Measurements from ENCODE around the gene TBX4.
A peak's percentile ranks its signal among the peaks of the same experiment; 100 is the strongest.

Gene TBX4

DNA sequence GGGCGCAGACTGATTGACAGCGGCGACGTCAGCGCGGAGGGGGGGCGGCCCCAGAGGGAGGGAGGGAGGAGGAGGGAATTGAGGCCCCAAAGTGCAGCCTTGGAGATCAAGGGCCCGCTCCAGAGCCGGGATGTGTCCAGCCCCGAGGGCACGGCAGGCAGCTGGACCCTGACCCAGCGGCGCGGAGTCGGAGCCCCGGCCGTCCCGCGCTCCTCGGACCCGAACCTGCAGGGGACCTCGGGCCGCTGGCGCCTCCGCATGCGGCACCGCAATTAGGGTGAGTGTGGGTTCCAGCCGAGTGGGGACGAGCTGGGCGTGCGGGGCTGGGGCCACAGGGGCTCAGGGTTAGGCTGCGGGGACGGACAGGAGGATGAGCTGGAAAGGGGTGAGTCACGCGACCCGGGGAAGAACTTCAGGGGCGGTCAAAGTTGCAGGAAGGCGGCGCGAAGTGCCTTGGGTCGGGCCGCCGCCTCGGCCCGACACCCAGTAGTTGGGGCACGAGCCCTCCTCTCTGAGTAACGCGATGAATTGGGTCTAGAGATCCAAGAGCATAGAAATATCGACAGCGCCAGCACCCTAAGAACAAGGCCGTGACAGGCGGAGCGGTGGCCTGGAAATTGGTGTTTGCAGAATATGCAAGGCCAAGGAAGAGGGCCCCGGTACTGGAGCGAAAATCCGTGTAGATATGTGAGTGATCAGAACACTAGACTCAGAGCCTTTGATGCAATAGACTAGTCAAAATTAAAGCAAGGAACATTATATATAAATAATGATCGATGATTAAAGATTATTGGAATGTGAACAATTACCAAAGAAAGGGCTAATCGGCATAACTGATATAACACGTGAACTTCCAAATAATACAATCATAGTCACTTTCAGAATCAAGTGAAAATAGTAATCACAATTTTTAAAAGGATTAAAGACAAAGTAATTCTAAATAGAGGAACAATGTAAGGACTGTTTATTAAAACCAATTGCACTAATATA, at the start of gene TBX4:
TSS of gene TBX4 (plus strand) at position 122 of the 990 bp plus-strand sequence. CDS start 4,069 bp downstream, outside the sequence.
- Histone ChIP-seq H3K9ac (ENCODE audit: low read length) (no peak within 1 kb of the TSS), H3K27me3 (ENCODE audit: control insufficient read depth in 1 of 2, insufficient read depth in 2 of 2, low read length in 2 of 2) (peaks cover 66 to 92% of the 10 kb centered on the region in 2 donors), H3K4me1 (ENCODE audit: insufficient read depth, low read length) (peaks cover 12% of the 10 kb centered on the region), H3K4me3 (ENCODE audit: low read depth in 1 of 2, low read length in 2 of 2) (peak within 1 kb of the TSS in 1 of 2 donors; percentile 16), H3K27ac (ENCODE audit: low read depth, low read length) (no peak within 1 kb of the TSS), H3K36me3 (ENCODE audit: insufficient read depth, low read length) (no peaks in the 10 kb centered on the region), H3K9me3 (ENCODE audit: low read length) (no peaks in the 10 kb centered on the region)

DNA sequence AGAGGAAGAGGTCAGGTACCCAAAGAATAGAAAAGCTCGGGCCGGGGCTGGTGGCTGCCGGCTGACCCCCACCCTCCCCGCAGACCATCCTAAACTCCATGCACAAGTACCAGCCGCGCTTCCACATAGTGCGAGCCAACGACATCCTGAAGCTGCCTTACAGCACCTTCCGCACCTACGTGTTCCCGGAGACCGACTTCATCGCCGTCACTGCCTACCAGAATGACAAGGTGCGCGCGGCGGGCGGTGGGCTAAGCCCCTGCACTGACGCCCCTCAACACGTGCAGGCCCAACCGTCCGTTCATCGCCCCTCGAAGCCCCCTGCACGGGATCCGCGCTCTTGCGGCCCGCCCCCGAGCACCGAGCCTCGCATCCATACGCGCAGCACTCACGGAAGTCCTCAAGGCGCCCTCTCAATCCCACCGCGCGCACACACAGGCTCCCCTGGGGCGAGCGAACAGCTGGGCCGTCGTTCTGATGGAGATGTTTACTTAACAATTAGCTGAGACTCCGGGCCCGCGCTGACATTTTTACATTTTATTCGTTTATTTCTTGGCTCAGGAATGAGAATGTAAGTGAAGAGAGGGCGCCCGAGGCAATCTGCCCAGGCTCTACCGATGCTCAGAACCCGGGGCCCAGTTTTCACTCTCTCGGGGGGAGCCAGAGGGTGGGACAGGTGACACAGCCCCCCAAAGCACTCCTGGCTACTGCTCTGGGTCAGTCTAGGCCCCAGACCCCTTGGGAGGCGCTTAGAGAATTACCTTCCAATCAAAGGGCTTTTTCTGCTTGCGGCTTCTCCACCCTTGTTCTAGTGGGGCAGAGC, 49.0 kb upstream of the TBX4 start:
- no peak overlapping the region for H3K4me3 ChIP-seq (ENCODE audit: low read depth in 1 of 2, low read length in 2 of 2)
- H3K9me3 ChIP-seq (ENCODE audit: low read length): peaks cover 4% of the 10 kb centered on the region
- H3K4me1 ChIP-seq (ENCODE audit: insufficient read depth, low read length): peaks cover 26% of the 10 kb centered on the region
- peaks cover 66 to 89% of the 10 kb centered on the region in 2 donors for H3K27me3 ChIP-seq (ENCODE audit: control insufficient read depth in 1 of 2, insufficient read depth in 2 of 2, low read length in 2 of 2)
- no peak overlapping the region for H3K27ac ChIP-seq (ENCODE audit: low read depth, low read length)
- H3K36me3 ChIP-seq (ENCODE audit: insufficient read depth, low read length): no peaks in the 10 kb centered on the region
- no peak overlapping the region for H3K9ac ChIP-seq (ENCODE audit: low read length)

DNA sequence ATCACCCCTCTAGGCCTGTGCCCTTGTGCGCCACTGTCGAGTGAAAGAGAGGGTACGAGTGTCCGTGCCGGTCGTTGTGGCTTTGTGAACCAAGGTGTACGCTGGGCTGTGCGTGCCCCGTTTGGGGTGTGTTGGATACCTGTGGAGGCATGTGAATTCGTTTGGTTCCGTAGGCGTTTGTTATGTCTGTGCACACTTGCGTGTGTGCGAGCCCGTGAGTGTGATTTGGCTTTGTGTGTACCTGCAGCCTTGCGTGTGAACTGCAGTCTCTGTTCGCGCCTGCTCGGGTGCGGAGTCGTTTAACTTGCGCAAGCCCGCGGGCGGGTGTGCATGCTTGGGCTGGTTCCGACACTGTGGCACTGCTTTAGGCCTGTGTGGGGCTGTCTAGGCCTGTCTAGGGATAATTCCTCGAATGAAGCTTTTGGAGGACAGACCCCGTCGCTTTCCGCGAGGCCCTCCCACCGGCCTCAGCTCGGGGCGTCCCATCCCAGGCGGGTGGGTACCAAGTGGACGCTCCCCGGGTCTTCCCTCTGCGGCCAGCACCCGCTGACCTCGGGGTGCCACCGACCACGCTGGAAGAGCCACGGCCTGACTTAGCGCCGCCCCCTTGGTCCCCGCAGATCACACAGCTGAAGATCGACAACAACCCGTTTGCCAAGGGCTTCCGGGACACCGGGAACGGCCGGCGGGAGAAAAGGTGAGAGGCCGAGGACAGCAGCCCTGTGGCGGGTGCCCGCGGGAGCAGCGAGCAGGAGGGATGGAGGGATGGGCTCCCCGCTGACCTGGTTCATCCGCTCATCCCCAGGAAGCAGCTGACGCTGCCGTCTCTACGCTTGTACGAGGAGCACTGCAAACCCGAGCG, 48.2 kb upstream of the TBX4 start:
- H3K27me3 ChIP-seq (ENCODE audit: control insufficient read depth in 1 of 2, insufficient read depth in 2 of 2, low read length in 2 of 2): peaks cover 66 to 89% of the 10 kb centered on the region in 2 donors
- H3K27ac ChIP-seq (ENCODE audit: low read depth, low read length): no peak overlapping the region
- H3K9ac ChIP-seq (ENCODE audit: low read length): no peak overlapping the region
- H3K4me1 ChIP-seq (ENCODE audit: insufficient read depth, low read length): peaks cover 30% of the 10 kb centered on the region
- no peaks in the 10 kb centered on the region for H3K36me3 ChIP-seq (ENCODE audit: insufficient read depth, low read length)
- H3K9me3 ChIP-seq (ENCODE audit: low read length): peaks cover 4% of the 10 kb centered on the region
- no peak overlapping the region for H3K4me3 ChIP-seq (ENCODE audit: low read depth in 1 of 2, low read length in 2 of 2)

DNA sequence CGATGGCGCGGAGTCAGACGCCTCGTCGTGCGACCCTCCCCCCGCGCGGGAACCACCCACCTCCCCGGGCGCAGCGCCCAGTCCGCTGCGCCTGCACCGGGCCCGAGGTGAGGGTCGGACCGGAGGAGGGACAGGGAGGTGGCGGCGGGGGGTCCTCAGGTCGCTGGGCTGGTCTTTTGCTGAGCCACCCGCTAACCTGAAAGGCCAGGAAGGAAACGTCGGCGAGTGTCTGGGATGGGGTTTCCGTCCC, 47.6 kb upstream of the TBX4 start:
- Histone ChIP-seq H3K27ac (ENCODE audit: low read depth, low read length) (no peak overlapping the region), H3K4me1 (ENCODE audit: insufficient read depth, low read length) (peaks cover 31% of the 10 kb centered on the region), H3K4me3 (ENCODE audit: low read depth in 1 of 2, low read length in 2 of 2) (no peak overlapping the region), H3K27me3 (ENCODE audit: control insufficient read depth in 1 of 2, insufficient read depth in 2 of 2, low read length in 2 of 2) (peaks cover 66 to 87% of the 10 kb centered on the region in 2 donors), H3K9ac (ENCODE audit: low read length) (no peak overlapping the region), H3K36me3 (ENCODE audit: insufficient read depth, low read length) (no peaks in the 10 kb centered on the region), H3K9me3 (ENCODE audit: low read length) (peaks cover 4% of the 10 kb centered on the region)

DNA sequence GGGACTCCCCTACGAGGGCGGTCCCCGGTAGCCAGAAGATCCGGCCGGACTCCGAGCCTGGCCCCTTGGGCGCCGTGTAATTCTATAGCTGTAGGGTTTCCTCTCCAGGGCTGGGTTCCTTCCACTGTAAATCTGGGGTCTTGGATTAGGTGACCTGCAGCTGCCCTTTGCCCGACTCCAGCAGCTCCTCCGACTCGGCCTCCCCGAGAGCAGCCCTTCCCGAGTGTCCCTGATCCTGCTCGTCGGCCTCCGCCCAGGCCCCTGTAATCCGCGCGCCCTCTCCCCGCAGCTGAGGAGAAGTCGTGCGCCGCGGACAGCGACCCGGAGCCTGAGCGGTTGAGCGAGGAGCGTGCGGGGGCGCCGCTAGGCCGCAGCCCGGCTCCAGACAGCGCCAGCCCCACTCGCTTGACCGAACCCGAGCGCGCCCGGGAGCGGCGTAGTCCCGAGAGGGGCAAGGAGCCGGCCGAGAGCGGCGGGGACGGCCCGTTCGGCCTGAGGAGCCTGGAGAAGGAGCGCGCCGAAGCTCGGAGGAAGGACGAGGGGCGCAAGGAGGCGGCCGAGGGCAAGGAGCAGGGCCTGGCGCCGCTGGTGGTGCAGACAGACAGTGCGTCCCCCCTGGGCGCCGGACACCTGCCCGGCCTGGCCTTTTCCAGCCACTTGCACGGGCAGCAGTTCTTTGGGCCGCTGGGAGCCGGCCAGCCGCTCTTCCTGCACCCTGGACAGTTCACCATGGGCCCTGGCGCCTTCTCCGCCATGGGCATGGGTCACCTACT, 47.1 kb upstream of the TBX4 start:
- H3K36me3 ChIP-seq (ENCODE audit: insufficient read depth, low read length): no peaks in the 10 kb centered on the region
- peaks cover 70 to 89% of the 10 kb centered on the region in 2 donors for H3K27me3 ChIP-seq (ENCODE audit: control insufficient read depth in 1 of 2, insufficient read depth in 2 of 2, low read length in 2 of 2)
- H3K9ac ChIP-seq (ENCODE audit: low read length): no peak overlapping the region
- peaks cover 4% of the 10 kb centered on the region for H3K9me3 ChIP-seq (ENCODE audit: low read length)
- H3K27ac ChIP-seq (ENCODE audit: low read depth, low read length): no peak overlapping the region
- peaks cover 34% of the 10 kb centered on the region for H3K4me1 ChIP-seq (ENCODE audit: insufficient read depth, low read length)
- H3K4me3 ChIP-seq (ENCODE audit: low read depth in 1 of 2, low read length in 2 of 2): no peak overlapping the region

DNA sequence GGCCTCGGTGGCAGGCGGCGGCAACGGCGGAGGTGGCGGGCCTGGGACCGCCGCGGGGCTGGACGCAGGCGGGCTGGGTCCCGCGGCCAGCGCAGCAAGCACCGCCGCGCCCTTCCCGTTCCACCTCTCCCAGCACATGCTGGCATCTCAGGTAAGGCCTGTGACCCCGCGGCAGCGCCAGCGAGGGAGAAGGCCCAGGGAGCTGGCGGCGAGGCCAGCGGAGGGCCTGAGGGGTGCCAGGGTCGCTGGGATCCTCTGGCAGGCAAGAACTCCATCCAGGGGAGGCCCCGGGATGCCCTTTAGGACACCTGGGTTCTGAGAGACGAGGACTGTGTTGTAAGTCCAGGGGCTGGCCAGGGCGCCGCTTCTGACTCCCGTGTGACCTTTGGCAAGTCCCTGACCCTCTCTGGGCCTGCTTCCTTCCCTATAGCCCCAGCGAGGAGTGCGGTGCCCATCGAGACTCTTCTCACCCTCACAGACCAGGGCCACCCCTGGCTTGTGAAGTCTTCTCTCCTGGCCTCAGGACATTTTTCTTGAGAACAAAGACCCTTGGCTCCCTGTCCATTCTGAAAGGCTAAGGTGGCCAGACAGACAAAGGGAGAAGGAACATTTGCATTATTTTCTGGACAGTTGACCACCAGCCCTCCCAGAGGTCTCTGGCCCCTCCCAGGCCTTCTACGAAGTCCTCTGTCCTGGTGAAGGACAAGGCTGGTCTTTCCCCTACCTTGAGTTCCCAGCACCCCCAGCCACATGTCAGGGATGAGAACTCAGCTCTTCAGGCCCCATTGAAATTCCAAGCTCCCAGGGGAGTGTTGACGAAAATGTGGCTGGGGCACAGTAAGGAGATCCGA, 46.3 kb upstream of the TBX4 start:
- Histone ChIP-seq H3K9ac (ENCODE audit: low read length) (no peak overlapping the region), H3K9me3 (ENCODE audit: low read length) (peaks cover 4% of the 10 kb centered on the region), H3K27ac (ENCODE audit: low read depth, low read length) (no peak overlapping the region), H3K27me3 (ENCODE audit: control insufficient read depth in 1 of 2, insufficient read depth in 2 of 2, low read length in 2 of 2) (peaks cover 73 to 93% of the 10 kb centered on the region in 2 donors), H3K36me3 (ENCODE audit: insufficient read depth, low read length) (no peaks in the 10 kb centered on the region), H3K4me3 (ENCODE audit: low read depth in 1 of 2, low read length in 2 of 2) (no peak overlapping the region), H3K4me1 (ENCODE audit: insufficient read depth, low read length) (peaks cover 35% of the 10 kb centered on the region)

DNA sequence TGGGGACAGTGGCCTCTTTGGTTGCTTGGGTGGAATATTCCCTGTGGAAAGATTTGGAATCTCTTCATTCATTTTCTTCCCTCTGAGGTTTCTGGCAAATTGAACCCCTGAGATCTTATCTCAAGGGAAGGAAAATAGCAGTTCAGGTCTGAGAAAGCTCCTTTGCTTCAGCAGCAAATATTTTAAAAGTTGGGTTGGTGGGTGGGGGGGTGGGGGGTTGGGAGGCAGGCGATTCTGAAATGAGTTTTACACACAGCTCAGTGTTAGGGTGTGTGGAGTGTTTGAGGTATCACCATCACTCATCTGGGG, 45.7 kb upstream of the TBX4 start:
- H3K4me3 ChIP-seq (ENCODE audit: low read depth in 1 of 2, low read length in 2 of 2): no peak overlapping the region
- no peak overlapping the region for H3K9ac ChIP-seq (ENCODE audit: low read length)
- H3K27me3 ChIP-seq (ENCODE audit: control insufficient read depth in 1 of 2, insufficient read depth in 2 of 2, low read length in 2 of 2): peaks cover 67 to 93% of the 10 kb centered on the region in 2 donors
- H3K36me3 ChIP-seq (ENCODE audit: insufficient read depth, low read length): no peaks in the 10 kb centered on the region
- H3K27ac ChIP-seq (ENCODE audit: low read depth, low read length): no peak overlapping the region
- peaks cover 33% of the 10 kb centered on the region for H3K4me1 ChIP-seq (ENCODE audit: insufficient read depth, low read length)
- peaks cover 4% of the 10 kb centered on the region for H3K9me3 ChIP-seq (ENCODE audit: low read length)

DNA sequence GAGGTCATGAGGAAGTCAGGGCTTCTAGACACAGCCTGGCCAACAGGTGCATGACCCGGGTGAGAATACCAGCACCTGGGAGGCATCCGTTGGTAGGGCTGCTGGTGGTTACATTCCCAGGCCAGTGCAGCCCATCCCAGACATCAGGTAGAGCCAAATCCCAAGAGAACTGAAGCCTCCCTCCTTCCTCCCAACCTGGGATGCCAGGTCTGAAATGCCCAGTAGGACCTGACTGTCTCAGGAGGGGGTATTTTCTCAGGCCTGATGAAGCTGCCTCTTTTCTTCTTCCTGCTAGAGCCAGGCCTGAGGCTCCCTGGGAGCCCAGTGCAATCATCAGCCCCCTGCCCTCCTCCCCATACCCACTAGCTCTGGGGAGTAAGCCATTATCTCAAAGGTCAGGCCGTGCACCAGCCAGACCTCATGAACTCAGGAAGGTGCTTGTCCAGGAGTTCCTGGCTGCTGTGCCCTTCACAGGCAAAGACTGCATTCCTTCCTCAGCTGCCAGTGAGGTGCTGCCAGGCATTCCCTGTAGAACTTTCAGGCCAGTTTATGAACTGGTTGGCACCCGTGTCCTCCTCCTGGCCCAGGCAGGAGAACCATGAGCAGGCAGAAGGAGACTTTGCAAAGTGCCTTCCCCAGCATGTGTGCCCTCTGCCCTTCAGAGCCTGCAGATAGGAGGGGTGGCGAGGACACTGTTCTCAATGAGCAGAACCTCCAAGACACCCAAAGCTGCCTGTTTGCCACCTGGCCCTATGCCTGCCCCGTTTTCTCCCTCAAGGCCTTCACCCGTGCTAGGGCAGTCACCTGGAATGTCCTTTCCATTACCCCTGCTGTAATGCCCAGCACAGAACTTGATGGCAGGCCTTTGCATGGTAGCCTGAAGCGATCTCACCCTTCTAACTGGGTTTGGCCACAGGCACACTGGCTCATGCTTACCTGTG, 45.0 kb upstream of the TBX4 start:
- H3K36me3 ChIP-seq (ENCODE audit: insufficient read depth, low read length): no peaks in the 10 kb centered on the region
- H3K4me3 ChIP-seq (ENCODE audit: low read depth in 1 of 2, low read length in 2 of 2): no peak overlapping the region
- H3K27me3 ChIP-seq (ENCODE audit: control insufficient read depth in 1 of 2, insufficient read depth in 2 of 2, low read length in 2 of 2): peaks cover 61 to 94% of the 10 kb centered on the region in 2 donors
- no peak overlapping the region for H3K9ac ChIP-seq (ENCODE audit: low read length)
- H3K27ac ChIP-seq (ENCODE audit: low read depth, low read length): no peak overlapping the region
- H3K4me1 ChIP-seq (ENCODE audit: insufficient read depth, low read length): peaks cover 33% of the 10 kb centered on the region
- peaks cover 4% of the 10 kb centered on the region for H3K9me3 ChIP-seq (ENCODE audit: low read length)

DNA sequence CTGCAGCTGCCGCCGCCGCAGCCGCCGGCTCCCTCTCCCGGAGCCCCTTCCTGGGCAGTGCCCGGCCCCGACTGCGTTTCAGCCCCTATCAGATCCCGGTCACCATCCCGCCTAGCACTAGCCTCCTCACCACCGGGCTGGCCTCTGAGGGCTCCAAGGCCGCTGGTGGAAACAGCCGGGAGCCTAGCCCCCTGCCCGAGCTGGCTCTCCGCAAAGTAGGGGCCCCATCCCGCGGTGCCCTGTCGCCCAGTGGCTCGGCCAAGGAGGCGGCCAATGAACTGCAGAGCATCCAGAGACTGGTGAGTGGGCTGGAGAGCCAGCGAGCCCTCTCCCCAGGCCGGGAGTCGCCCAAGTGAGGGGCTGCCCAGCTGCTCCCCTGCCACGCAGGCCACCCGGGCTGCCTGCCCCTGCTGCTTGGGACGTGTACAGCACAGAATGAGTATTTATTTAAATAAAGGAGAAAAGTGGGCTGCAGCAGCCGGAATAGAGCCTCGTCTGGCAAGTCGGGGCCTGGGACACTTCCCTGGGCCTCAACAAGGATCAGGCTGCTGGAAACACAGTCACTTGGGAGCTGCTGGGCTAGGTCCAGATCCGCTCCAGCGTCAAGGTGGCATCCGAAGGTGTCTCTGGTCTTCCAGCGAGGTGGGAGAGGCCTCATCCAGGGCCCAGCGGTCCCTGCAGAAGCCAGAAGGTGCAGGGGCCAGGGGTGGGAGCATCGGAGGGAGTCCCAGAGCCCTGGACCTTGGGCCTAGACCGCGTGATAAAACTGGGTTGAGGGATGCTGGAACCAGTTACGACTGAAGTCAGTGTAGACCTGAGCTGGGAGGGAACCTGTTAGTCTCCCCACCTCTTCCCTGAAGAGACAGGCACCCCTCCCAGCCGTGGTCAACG, 43.8 kb upstream of the TBX4 start:
- Histone ChIP-seq H3K27ac (ENCODE audit: low read depth, low read length) (no peak overlapping the region), H3K4me3 (ENCODE audit: low read depth in 1 of 2, low read length in 2 of 2) (no peak overlapping the region), H3K4me1 (ENCODE audit: insufficient read depth, low read length) (peaks cover 28% of the 10 kb centered on the region)

More for the DNA sequence above, 43.8 kb upstream of the TBX4 start:
- Histone ChIP-seq H3K27me3 (ENCODE audit: control insufficient read depth in 1 of 2, insufficient read depth in 2 of 2, low read length in 2 of 2) (peaks cover 50 to 94% of the 10 kb centered on the region in 2 donors), H3K9ac (ENCODE audit: low read length) (no peak overlapping the region), H3K36me3 (ENCODE audit: insufficient read depth, low read length) (no peaks in the 10 kb centered on the region), H3K9me3 (ENCODE audit: low read length) (peaks cover 4% of the 10 kb centered on the region)
